HCEC 1CT (cell line): ENCODE results near the gene CARD6.
A peak's percentile ranks its signal among the peaks of the same experiment; 100 is the strongest.
"Not testable (repeated sequence)": the region's sequence is repeated elsewhere in the genome, so short reads cannot be mapped to it uniquely, and the experiment has no call there.

Experiments
- DNase-seq: peaks from one replicate; pipeline ENCODE4 v3.0.0-alpha.2; 2017

Gene CARD6

DNA sequence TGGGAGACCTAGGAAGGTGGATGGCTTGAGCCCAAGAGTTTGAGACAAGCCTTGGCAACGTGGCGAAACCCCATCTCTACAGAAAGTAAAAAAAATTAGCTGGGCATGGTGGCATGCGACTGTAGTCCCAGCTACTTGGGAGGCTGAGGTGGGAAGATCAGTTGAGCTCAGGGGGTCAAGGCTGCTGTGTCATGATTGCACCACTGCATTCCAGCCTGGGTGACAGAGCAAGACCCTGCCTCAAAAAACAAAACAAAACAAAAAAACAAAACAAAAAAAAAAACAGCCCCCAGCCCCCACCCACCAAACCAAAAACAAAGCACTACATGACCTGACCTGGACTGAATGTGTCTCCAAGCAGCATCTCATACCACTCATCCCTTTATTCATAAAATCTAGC, 34.8 kb downstream of the CARD6 start:
- DNase-seq, result no peak

DNA sequence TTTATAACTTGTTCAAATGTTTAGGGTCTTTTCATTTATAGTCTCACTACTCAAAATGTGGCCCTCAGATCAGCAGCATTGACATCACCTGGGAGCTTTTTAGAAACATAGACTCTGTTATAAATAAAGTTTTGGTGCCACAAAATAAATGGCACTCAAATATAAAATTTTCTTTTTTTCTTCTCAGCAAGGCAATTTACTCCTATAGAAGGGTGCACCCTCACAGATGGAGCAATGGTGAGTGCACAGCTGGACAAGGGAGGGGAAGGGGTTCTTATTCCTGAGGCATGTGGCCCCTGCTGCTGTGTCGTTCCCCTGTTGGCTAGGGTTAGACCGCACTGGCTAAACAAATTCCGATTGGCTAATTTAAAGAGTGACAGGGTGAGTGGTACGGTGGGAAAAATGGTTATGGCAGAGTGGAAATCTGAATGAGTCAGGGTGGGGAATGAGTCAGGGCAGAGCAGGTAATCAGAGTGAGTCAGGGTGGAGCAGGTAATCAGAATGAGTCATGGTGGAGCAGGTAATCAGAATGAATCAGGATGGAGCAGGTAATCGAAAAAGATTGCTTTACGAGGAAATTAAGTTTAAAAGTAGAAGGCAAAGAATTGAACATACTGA, 36.3 kb downstream of the CARD6 start:
- no peak for DNase-seq

DNA sequence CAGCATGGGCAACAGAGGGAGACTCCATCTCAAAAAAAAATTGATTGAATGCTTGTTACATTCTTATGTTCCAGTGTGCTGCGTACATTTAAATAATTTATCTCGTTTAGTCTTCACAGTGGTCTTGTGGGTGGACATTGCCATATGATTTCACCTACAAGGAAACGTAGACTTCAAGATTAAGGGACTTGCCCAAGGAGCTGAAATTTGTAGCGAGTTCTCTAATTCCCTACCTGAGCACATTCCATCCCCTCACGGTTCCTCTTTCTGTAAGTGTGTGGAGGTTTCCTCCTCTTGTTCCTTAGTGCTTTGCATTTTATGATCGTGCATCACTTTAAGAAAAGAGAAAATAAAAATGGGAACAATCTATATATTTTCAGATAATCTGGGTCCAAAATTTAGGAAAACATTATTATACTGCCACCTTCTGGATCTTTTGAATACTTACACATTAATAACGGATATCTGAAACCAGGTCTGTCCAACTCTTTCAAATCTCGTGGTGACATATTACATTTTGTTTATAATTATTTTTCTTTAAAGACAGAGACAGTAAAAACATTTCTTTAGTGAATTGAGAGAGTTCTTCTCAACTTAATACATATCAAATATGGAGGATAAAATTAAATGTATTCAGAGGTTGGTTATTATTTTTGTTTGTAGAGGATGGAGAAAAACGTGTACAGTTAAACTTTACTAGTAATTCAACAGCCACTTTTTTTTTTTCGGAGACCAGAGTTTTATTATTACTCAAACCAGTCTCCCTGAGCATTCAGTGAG, 38.2 kb downstream of the CARD6 start:
- DNase-seq, result peak; percentile 50

DNA sequence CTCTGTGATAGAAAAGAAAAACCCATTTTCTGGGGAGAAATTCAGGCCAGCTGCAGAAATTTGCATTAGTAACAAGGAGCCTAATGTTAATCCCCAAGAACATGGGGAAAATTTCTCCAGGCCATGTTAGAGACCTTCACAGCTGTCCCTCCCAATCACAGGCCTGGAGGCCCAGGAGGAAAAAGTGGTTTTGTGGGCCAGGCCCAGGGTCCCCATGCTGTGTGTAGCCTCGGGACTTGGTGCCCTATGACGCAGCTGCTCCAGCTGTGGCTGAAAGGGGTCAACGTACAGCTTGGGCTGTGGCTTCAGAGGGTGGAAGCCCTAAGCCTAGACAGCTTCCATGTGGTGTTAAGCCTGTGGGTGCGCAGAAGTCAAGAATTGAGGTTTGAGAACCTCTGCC, 41.1 kb downstream of the CARD6 start:
- no peak for DNase-seq

DNA sequence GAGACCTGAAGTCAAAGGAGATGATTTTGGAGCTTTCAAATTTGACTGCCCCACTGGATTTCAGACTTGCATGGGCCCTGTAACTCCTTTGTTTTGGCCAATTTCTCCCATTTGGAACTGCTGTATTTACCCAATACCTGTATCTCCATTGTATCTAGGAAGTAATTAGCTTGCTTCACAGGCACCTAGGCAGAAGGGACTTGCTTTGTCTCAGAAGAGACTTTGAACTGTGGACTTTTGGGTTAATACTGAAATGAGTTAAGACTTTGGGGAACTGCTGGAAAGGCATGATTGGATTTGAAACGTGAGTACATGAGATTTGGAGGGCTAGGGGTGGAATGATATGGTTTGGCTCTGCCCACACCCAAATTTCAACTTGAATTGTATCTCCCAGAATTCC, 41.9 kb downstream of the CARD6 start:
- not testable (repeated sequence) for DNase-seq

DNA sequence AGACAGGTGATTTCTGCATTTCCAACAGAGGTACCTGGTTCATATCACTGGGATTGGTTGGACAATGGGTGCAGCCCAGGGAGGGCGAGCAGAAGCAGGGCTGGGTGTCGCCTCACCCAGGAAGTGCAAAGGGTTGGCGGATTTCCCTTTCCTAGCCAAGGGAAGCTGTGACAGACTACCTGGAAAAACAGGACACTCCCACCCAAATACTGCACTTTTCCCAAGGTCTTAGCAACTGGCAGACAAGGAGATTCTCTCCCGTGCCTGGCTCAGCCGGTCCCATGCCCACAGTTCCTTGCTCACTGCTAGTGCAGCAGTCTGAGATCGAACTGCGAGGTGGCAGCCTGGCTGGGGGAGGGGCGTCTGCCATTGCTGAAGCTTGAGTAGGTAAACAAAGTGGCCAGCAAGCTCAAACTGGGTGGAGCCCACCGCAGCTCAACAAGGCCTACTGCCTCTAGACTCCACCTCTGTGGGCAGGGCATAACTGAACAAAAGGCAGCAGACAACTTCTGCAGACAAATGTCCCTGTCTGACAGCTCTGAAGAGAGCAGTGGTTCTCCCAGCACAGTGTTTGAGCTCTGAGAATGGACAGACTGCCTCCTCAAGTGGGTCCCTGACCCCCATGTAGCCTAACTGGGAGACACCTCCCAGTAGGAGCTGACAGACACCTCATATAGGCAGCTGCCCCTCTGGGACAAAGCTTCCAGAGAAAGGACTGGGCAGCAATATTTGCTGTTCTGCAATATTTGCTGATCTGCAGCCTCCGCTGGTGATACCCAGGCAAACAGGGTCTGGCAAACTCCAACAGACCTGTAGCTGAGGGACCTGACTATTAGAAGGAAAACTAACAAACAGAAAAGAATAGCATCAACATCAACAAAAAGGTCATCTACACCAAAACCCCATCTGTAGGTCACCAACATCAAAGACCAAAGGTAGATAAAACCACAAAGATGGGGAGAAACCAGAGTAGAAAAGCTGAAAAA, 54.6 kb downstream of the CARD6 start:
- DNase-seq, result not testable (repeated sequence)

DNA sequence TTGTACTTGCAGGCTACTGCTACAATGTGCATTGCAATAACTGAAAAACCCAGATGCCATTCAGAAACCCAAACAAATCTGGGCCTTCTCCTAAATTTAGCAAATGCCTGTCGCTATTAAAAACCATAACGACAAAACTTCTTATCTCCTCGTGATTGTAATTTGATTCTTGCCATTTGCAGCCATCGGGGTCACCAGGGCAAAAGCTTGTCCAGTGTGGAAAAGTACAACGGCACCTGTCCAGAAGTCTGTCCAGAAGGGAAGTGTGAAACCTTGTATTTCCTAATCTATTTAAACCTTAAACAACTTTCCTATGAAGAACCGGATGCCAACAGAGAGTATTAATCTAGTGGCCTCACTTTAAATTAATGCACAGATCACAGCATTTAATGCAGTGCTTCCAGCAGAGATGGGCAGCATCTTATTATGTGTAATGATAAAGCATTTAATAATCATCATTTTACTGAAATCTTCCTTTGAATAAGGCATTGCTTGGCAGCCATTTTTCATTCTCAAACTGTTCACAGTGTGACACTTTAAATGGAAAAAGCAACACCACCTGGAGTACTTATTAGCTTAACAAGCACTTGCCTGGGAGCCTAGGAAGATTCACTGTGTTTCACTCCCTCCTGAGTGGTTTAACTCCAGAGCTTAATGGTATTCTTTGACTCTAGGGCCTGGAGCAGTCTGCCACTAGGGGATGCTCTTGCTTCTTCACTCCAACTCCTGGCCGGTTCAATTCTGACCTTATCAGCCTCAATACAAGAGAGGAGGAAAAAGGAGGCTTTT, 63.2 kb downstream of the CARD6 start:
- DNase-seq, result peak; percentile 67

DNA sequence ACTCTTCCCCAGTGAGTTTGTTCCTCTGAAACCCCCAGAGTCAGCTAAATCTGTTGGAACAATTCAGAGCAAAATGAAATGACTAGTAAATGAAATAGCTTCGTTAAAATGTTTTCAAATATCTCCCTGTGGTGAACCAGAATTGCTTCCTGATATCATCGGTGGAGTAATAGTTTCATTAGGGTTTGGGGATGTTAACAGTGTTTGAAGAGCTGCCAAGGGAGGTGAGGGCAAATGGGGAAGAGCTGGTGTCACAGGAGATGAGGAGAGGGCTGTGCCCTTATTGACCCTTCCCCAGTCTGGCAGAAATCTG, 63.8 kb downstream of the CARD6 start:
- no peak for DNase-seq

DNA sequence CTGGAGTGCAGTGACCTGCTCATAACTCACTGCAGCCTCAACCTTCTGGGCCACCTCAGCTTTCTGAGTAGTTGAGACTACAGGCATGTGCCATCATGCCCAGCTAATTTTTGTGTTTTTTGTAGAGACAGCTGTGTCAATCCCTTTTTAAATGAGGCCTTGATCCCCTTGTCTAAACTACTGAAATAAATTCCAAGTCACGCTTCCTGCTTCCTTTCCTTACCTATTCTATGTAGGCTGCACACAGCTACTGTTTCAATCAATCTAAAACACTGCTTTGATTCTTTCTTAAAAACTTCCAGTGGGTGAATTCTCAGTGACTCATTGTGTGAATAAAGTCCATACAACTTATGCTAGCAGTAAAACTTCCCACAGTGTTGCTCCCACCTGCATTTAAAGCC, 65.2 kb downstream of the CARD6 start:
- no peak for DNase-seq

DNA sequence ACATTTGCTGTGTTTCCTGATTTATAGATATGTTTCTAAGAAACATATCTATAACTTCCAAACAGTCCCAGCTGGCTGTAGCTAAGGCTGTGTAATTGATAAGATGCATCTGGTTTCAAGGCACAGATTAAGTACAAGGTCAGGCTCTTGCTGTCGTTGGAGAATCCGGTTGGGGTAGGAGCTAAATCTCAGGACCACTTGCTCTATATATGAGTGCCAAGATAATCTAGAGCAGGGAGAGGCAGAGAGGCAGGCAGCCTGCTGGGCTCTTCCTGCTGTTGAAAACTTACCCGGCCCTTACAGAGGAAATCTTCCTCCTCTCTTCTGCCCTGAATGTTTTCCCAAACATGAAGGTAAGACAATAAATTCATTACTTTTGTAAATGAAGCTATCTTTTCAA, 68.1 kb downstream of the CARD6 start, which contains the start of gene C7:
C7 (plus strand) TSS at position 234 of the 400 bp plus-strand sequence; CDS start at position 348, 114 bp downstream.
- DNase-seq, result no peak

DNA sequence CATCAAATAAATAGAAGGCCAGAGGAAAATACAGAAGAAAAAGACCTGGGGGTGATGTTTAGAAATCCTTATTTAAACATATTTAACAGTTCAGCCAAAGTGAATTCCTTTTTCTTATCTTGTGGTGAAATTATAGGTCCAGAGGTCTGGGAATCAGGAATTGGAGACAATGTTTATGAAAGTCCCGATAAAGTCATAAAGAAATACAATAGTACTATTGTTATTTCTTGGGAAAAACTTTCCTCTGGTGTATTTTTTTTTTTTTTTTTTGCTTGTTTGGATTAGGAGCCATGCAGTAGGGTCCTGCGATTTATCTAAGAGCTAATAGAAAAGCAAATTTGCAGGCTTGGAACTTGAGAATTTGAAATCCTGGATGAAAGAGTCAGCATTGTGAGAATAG, 68.6 kb downstream of the CARD6 start:
- no peak for DNase-seq
